SK-N-SH treated with all-trans-retinoic acid at 6 μM for 48 hours (cell line): ENCODE results near the gene KCNB1.

Experiments used
- ATAC-seq: fragments of 200-7000 bp; cut with Tn5 transposase; 3 replicates; pipeline ENCODE4 v1.9.1; 2020; ENCODE audit warnings: mild to moderate bottlenecking, moderate library complexity
- ARNTL ChIP-seq: fragments of 450-650 bp; formaldehyde crosslinking; IDR thresholded peaks from 2 replicates; pipeline ENCODE4 v1.5.0; 2020; ENCODE audit warnings: low read depth, mild to moderate bottlenecking, moderate library complexity, borderline replicate concordance
- BACH2 ChIP-seq: fragments of 250-450 bp; sonication (Bioruptor Pico); IDR thresholded peaks from 2 replicates; pipeline ENCODE4 v1.9.0; 2021; ENCODE audit warnings: mild to moderate bottlenecking, borderline replicate concordance
- CREB5 ChIP-seq: fragments of 250-450 bp; sonication (Bioruptor Pico); IDR thresholded peaks from 2 replicates; pipeline ENCODE4 v1.5.1; 2020; ENCODE audit warnings: low read depth, mild to moderate bottlenecking, moderate library complexity
- CSDC2 ChIP-seq: fragments of 250-450 bp; sonication (Bioruptor Pico); IDR thresholded peaks from 2 replicates; pipeline ENCODE4 v1.5.0; 2020; ENCODE audit warnings: mild to moderate bottlenecking, moderate library complexity
- ESRRG ChIP-seq: fragments of 250-450 bp; sonication (Bioruptor Pico); IDR thresholded peaks from 2 replicates; pipeline ENCODE4 v1.6.1; 2021; ENCODE audit warnings: mild to moderate bottlenecking
- GLIS3 ChIP-seq: fragments of 250-450 bp; sonication (Bioruptor Pico); IDR thresholded peaks from 2 replicates; pipeline ENCODE4 v1.5.0; 2020; ENCODE audit warnings: mild to moderate bottlenecking, moderate library complexity
- ISL1 ChIP-seq: fragments of 250-450 bp; sonication (Bioruptor Pico); IDR thresholded peaks from 2 replicates; pipeline ENCODE4 v2.1.2; 2022; ENCODE audit warnings: mild to moderate bottlenecking, moderate library complexity
- PATZ1 ChIP-seq: fragments of 250-450 bp; sonication (Bioruptor Pico); IDR thresholded peaks from 2 replicates; pipeline ENCODE4 v1.8.0; 2020; ENCODE audit warnings: mild to moderate bottlenecking, moderate library complexity, borderline replicate concordance
- PPARA ChIP-seq: fragments of 250-450 bp; sonication (Bioruptor Pico); IDR thresholded peaks from 2 replicates; pipeline ENCODE4 v1.5.0; 2020; ENCODE audit warnings: mild to moderate bottlenecking, borderline replicate concordance
- RARB ChIP-seq: fragments of 250-450 bp; sonication (Bioruptor Pico); IDR thresholded peaks from 2 replicates; pipeline ENCODE4 v1.8.0; 2021; ENCODE audit warnings: mild to moderate bottlenecking, moderate library complexity
- SNAI2 ChIP-seq: fragments of 250-450 bp; sonication (Bioruptor Pico); IDR thresholded peaks from 2 replicates; pipeline ENCODE4 v1.5.0; 2020; ENCODE audit warnings: mild to moderate bottlenecking, moderate library complexity
- TCF4 ChIP-seq: fragments of 250-450 bp; sonication (Bioruptor Pico); IDR thresholded peaks from 2 replicates; pipeline ENCODE4 v1.8.0; 2021; ENCODE audit warnings: mild to moderate bottlenecking, moderate library complexity, borderline replicate concordance
- TOX ChIP-seq: fragments of 250-450 bp; sonication (Bioruptor Pico); IDR thresholded peaks from 2 replicates; pipeline ENCODE4 v1.8.0; 2021; ENCODE audit warnings: mild to moderate bottlenecking, moderate library complexity, borderline replicate concordance
- ZC3H10 ChIP-seq: fragments of 250-450 bp; sonication (Bioruptor Pico); IDR thresholded peaks from 2 replicates; pipeline ENCODE4 v1.5.1; 2021; ENCODE audit warnings: mild to moderate bottlenecking, moderate library complexity
- ZFP3 ChIP-seq: fragments of 250-450 bp; sonication (Bioruptor Pico); IDR thresholded peaks from 2 replicates; pipeline ENCODE4 v1.5.0; 2020; ENCODE audit warnings: mild to moderate bottlenecking, moderate library complexity
- ZFP30 ChIP-seq: fragments of 450-650 bp; formaldehyde crosslinking; IDR thresholded peaks from 2 replicates; pipeline ENCODE4 v1.5.0; 2022; ENCODE audit warnings: mild to moderate bottlenecking, moderate library complexity
- ZNF565 ChIP-seq: fragments of 450-650 bp; formaldehyde crosslinking; conservative IDR thresholded peaks from 2 replicates; pipeline ENCODE4 v1.5.0; 2020; ENCODE audit warnings: low read depth, mild to moderate bottlenecking, moderate library complexity
- ZNF70 ChIP-seq: fragments of 450-650 bp; formaldehyde crosslinking; IDR thresholded peaks from 2 replicates; pipeline ENCODE4 v1.5.0; 2020; ENCODE audit warnings: mild to moderate bottlenecking, moderate library complexity
- ZNF8 ChIP-seq: fragments of 450-650 bp; formaldehyde crosslinking; IDR thresholded peaks from 2 replicates; pipeline ENCODE4 v1.5.0; 2020; ENCODE audit warnings: mild to moderate bottlenecking, moderate library complexity
- TF ChIP-seq, protein P1 (sequence below): fragments of 250-450 bp; sonication (Bioruptor Pico); IDR thresholded peaks from 2 replicates; pipeline ENCODE4 v1.8.0; 2021; ENCODE audit warnings: low read depth, mild to moderate bottlenecking, moderate library complexity, borderline replicate concordance
- TF ChIP-seq, protein P2 (sequence below): fragments of 250-450 bp; sonication (Bioruptor Pico); IDR thresholded peaks from 2 replicates; pipeline ENCODE4 v1.5.1; 2021; ENCODE audit warnings: mild to moderate bottlenecking, moderate library complexity
- TF ChIP-seq, protein P3 (sequence below): fragments of 250-450 bp; sonication (Bioruptor Pico); IDR thresholded peaks from 2 replicates; pipeline ENCODE4 v1.5.0; 2020; ENCODE audit warnings: mild to moderate bottlenecking, moderate library complexity

Gene KCNB1

GRCh38 chr20:49482621-49483017 lies at the start of gene KCNB1:
Gene KCNB1 (minus strand): TSS chr20:49482668. CDS start chr20:49482480, 188 bp downstream.
- TF ChIP-seq GLIS3 (CRISPR knock-in tag) (no peak), ISL1 (CRISPR knock-in tag) (0 out of 2 replicates have a peak, but pooled peaks have one; percentile 14), ZFP30 (CRISPR knock-in tag) (no peak), ZNF565 (CRISPR knock-in tag) (no peak), SNAI2 (CRISPR knock-in tag) (no peak), ESRRG (CRISPR knock-in tag) (no peak), ZC3H10 (CRISPR knock-in tag) (no peak), CREB5 (CRISPR knock-in tag) (no peak), CSDC2 (no peak), ARNTL (CRISPR knock-in tag) (no peak), ZFP3 (CRISPR knock-in tag) (peak; percentile 44; the same call in 1 of the 2 replicates), ZNF8 (CRISPR knock-in tag) (no peak), TCF4 (no peak), RARB (CRISPR knock-in tag) (no peak), PPARA (CRISPR knock-in tag) (no peak), BACH2 (CRISPR knock-in tag) (no peak)
- TF ChIP-seq, protein P1, sequence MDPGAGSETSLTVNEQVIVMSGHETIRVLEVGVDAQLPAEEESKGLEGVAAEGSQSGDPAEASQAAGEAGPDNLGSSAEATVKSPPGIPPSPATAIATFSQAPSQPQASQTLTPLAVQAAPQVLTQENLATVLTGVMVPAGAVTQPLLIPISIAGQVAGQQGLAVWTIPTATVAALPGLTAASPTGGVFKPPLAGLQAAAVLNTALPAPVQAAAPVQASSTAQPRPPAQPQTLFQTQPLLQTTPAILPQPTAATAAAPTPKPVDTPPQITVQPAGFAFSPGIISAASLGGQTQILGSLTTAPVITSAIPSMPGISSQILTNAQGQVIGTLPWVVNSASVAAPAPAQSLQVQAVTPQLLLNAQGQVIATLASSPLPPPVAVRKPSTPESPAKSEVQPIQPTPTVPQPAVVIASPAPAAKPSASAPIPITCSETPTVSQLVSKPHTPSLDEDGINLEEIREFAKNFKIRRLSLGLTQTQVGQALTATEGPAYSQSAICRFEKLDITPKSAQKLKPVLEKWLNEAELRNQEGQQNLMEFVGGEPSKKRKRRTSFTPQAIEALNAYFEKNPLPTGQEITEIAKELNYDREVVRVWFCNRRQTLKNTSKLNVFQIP (CRISPR knock-in tag): no peak
- ATAC-seq: no peak

DNA sequence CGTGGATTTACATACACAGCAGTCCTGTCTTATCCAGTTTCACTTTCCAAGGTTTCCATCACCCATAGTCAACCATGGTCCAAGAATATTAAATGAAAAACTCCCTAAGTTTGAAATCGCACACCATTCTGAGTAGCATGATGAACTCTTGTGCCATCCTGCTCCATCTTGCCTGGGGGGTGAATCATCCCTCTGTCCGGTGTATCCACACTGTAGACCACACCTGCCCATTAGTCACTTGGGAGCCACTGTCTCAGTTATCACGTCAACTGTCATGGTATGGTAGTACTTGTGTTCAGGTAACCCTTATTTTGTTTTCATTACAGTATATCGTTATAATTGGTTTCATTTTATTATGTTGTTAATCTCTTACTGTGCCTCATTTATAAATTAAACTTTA lies 47.0 kb upstream of the KCNB1 start:
- ATAC-seq: no peak
- TF ChIP-seq PPARA (CRISPR knock-in tag) (no peak), PATZ1 (no peak), ARNTL (CRISPR knock-in tag) (no peak), ESRRG (CRISPR knock-in tag) (no peak), ZNF70 (CRISPR knock-in tag) (no peak), RARB (CRISPR knock-in tag) (no peak), ZC3H10 (CRISPR knock-in tag) (no peak)
- TF ChIP-seq, protein P2, sequence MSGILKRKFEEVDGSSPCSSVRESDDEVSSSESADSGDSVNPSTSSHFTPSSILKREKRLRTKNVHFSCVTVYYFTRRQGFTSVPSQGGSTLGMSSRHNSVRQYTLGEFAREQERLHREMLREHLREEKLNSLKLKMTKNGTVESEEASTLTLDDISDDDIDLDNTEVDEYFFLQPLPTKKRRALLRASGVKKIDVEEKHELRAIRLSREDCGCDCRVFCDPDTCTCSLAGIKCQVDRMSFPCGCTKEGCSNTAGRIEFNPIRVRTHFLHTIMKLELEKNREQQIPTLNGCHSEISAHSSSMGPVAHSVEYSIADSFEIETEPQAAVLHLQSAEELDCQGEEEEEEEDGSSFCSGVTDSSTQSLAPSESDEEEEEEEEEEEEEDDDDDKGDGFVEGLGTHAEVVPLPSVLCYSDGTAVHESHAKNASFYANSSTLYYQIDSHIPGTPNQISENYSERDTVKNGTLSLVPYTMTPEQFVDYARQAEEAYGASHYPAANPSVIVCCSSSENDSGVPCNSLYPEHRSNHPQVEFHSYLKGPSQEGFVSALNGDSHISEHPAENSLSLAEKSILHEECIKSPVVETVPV (CRISPR knock-in tag): no peak

- no peak for ATAC-seq
- TF ChIP-seq, protein P1 (CRISPR knock-in tag): no peak
- TF ChIP-seq ZFP30 (CRISPR knock-in tag) (no peak), ZC3H10 (CRISPR knock-in tag) (no peak), ZNF565 (CRISPR knock-in tag) (no peak), ZNF8 (CRISPR knock-in tag) (no peak), TCF4 (no peak), ISL1 (CRISPR knock-in tag) (no peak), CREB5 (CRISPR knock-in tag) (no peak), BACH2 (CRISPR knock-in tag) (no peak), RARB (CRISPR knock-in tag) (no peak), PPARA (CRISPR knock-in tag) (no peak), ZFP3 (CRISPR knock-in tag) (no peak), PATZ1 (no peak), TOX (no peak)
- TF ChIP-seq, protein P3, sequence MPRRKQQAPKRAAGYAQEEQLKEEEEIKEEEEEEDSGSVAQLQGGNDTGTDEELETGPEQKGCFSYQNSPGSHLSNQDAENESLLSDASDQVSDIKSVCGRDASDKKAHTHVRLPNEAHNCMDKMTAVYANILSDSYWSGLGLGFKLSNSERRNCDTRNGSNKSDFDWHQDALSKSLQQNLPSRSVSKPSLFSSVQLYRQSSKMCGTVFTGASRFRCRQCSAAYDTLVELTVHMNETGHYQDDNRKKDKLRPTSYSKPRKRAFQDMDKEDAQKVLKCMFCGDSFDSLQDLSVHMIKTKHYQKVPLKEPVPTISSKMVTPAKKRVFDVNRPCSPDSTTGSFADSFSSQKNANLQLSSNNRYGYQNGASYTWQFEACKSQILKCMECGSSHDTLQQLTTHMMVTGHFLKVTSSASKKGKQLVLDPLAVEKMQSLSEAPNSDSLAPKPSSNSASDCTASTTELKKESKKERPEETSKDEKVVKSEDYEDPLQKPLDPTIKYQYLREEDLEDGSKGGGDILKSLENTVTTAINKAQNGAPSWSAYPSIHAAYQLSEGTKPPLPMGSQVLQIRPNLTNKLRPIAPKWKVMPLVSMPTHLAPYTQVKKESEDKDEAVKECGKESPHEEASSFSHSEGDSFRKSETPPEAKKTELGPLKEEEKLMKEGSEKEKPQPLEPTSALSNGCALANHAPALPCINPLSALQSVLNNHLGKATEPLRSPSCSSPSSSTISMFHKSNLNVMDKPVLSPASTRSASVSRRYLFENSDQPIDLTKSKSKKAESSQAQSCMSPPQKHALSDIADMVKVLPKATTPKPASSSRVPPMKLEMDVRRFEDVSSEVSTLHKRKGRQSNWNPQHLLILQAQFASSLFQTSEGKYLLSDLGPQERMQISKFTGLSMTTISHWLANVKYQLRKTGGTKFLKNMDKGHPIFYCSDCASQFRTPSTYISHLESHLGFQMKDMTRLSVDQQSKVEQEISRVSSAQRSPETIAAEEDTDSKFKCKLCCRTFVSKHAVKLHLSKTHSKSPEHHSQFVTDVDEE (CRISPR knock-in tag): no peak
Observed at GRCh38 chr20:49526568-49526967, 44.1 kb upstream of the KCNB1 start.
